Diencephalon (tissue), 1 donor: ENCODE data around the gene TBC1D19. TPM values are rescaled to one million over a fixed set of nuclear protein-coding genes. Genes with fewer than 3 reads are reported as not detected.

Experiments
- small RNA-seq: library from RNA; depleted of rRNA; stranded (forward); fragments of <200 nt; gene quantifications from one replicate; pipeline ENCODE3, GENCODE V24; 2014
- total RNA-seq: library from RNA; depleted of rRNA; stranded (reverse); fragments of >200 nt; gene quantifications from one replicate; pipeline ENCODE4 v1.2.3, GENCODE V29; 2014

The TBC1D19 gene, protein sequence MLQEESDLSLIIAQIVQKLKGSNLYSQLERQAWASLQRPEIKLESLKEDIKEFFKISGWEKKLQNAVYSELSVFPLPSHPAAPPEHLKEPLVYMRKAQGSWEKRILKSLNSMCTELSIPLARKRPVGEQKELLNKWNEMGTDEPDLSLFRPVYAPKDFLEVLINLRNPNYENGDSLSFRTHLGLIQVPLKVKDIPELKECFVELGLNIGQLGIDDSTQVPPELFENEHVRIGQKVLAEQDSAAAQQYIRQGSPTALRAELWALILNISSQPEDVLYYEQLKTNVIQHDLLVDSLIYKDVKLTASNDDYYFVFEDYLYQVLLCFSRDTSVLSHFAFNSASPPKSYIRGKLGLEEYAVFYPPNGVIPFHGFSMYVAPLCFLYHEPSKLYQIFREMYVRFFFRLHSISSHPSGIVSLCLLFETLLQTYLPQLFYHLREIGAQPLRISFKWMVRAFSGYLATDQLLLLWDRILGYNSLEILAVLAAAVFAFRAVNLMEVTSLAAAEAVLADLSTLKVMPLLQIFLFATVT
- 120 TPM for total RNA-seq

GRCh38 chr4:26583865-26584652, at the start of gene TBC1D19:
Gene TBC1D19 (plus strand): TSS chr4:26584084. CDS start chr4:26584194, 110 bp downstream.

Small RNA genes within 50 kb of the gene (small RNA-seq; reads per million reads assigned to genes)
- not detected for gene RF00284

Other genes with a start within 250 kb of the TBC1D19 start
- 4.6 TPM for gene CCKAR, start 93.6 kb upstream of the TBC1D19 start, total RNA-seq